ENCODE measurements around the gene EWSR1.

EWSR1 gene

GRCh38 chr22:29311464-29312217 is 43.6 kb downstream of the EWSR1 start:
- peaks cover 38% of the 10 kb centered on the region for H3K27me3 Mint-ChIP-seq
- ATAC-seq: no peak

GRCh38 chr22:29312218-29313125 is 44.4 kb downstream of the EWSR1 start:
- Mint-ChIP-seq H3K27ac (no peak overlapping the region), H3K27me3 (peaks cover 41% of the 10 kb centered on the region), H3K4me3 (no peak overlapping the region), H3K4me1 (peaks cover 36% of the 10 kb centered on the region), H3K9me3 (no peaks in the 10 kb centered on the region), H3K36me3 (ENCODE audit: low read depth) (no peaks in the 10 kb centered on the region)
- ATAC-seq: no peak
- no peak for DNase-seq

More at GRCh38 chr22:29311464-29312217, 43.6 kb downstream of the EWSR1 start:
- Mint-ChIP-seq H3K4me1 (peaks cover 36% of the 10 kb centered on the region), H3K36me3 (ENCODE audit: low read depth) (no peaks in the 10 kb centered on the region), H3K9me3 (no peaks in the 10 kb centered on the region), H3K27ac (no peak overlapping the region), H3K4me3 (no peak overlapping the region)
- no peak for DNase-seq

GRCh38 chr22:29313126-29313575 is 45.1 kb downstream of the EWSR1 start:
- Mint-ChIP-seq H3K4me1 (peaks cover 35% of the 10 kb centered on the region), H3K4me3 (no peak overlapping the region), H3K36me3 (ENCODE audit: low read depth) (no peaks in the 10 kb centered on the region), H3K27me3 (peaks cover 39% of the 10 kb centered on the region), H3K27ac (no peak overlapping the region), H3K9me3 (no peaks in the 10 kb centered on the region)
- ATAC-seq (peak; percentile 8), DNase-seq (peak; percentile 40)

- Mint-ChIP-seq H3K9me3 (no peaks in the 10 kb centered on the region), H3K27me3 (peaks cover 39% of the 10 kb centered on the region), H3K4me3 (peak overlapping the region; percentile 46), H3K4me1 (peaks cover 31% of the 10 kb centered on the region), H3K27ac (no peak overlapping the region), H3K36me3 (ENCODE audit: low read depth) (no peaks in the 10 kb centered on the region)
- ATAC-seq (no peak), DNase-seq (no peak)
These were observed 45.8 kb downstream of the EWSR1 start for GRCh38 chr22:29313576-29314466.

- DNase-seq (no peak), ATAC-seq (no peak)
- Mint-ChIP-seq H3K4me1 (peaks cover 28% of the 10 kb centered on the region), H3K4me3 (peak overlapping the region; percentile 46), H3K27me3 (peaks cover 39% of the 10 kb centered on the region), H3K27ac (no peak overlapping the region), H3K9me3 (no peaks in the 10 kb centered on the region), H3K36me3 (ENCODE audit: low read depth) (no peaks in the 10 kb centered on the region)
These were observed 46.6 kb downstream of the EWSR1 start for GRCh38 chr22:29314537-29315285.

- Mint-ChIP-seq H3K9me3 (no peaks in the 10 kb centered on the region), H3K36me3 (ENCODE audit: low read depth) (no peaks in the 10 kb centered on the region), H3K27ac (no peak within 1 kb of the TSS), H3K27me3 (peaks cover 39% of the 10 kb centered on the region), H3K4me1 (peaks cover 26% of the 10 kb centered on the region), H3K4me3 (peak within 1 kb of the TSS; percentile 46)
- DNase-seq (no peak), ATAC-seq (no peak)
These were observed 47.4 kb downstream of the EWSR1 start, which contains the start of gene RASL10A for GRCh38 chr22:29315286-29316140. RASL10A (minus strand) TSS chr22:29315697; CDS start chr22:29315246, 451 bp downstream.

GRCh38 chr22:29316141-29316828 is 48.2 kb downstream of the EWSR1 start:
- Mint-ChIP-seq H3K9me3 (no peaks in the 10 kb centered on the region), H3K4me3 (no peak overlapping the region), H3K36me3 (ENCODE audit: low read depth) (no peaks in the 10 kb centered on the region), H3K27ac (no peak overlapping the region), H3K4me1 (peaks cover 19% of the 10 kb centered on the region), H3K27me3 (peaks cover 39% of the 10 kb centered on the region)
- DNase-seq (no peak), ATAC-seq (no peak)

GRCh38 chr22:29317827-29318454 is 49.9 kb downstream of the EWSR1 start:
- Mint-ChIP-seq H3K27me3 (peaks cover 30% of the 10 kb centered on the region), H3K4me1 (peaks cover 16% of the 10 kb centered on the region), H3K9me3 (no peaks in the 10 kb centered on the region), H3K4me3 (no peak overlapping the region), H3K27ac (no peak overlapping the region), H3K36me3 (ENCODE audit: low read depth) (no peaks in the 10 kb centered on the region)
- ATAC-seq (no peak), DNase-seq (no peak)

GRCh38 chr22:29319072-29319471 is 51.0 kb downstream of the EWSR1 start:
- no peaks in the 10 kb centered on the region for H3K36me3 Mint-ChIP-seq (ENCODE audit: low read depth)
- H3K27me3 Mint-ChIP-seq: peaks cover 19% of the 10 kb centered on the region
- H3K4me1 Mint-ChIP-seq: peaks cover 7% of the 10 kb centered on the region
- DNase-seq (no peak), ATAC-seq (no peak)
- no peak overlapping the region for H3K4me3 Mint-ChIP-seq
- no peak overlapping the region for H3K27ac Mint-ChIP-seq
- H3K9me3 Mint-ChIP-seq: no peaks in the 10 kb centered on the region

- ATAC-seq (no peak), DNase-seq (no peak)
- Mint-ChIP-seq H3K4me1 (no peaks in the 10 kb centered on the region), H3K27ac (no peak overlapping the region), H3K36me3 (ENCODE audit: low read depth) (no peaks in the 10 kb centered on the region), H3K27me3 (peaks cover 12% of the 10 kb centered on the region), H3K4me3 (no peak overlapping the region), H3K9me3 (no peaks in the 10 kb centered on the region)
These were observed 52.5 kb downstream of the EWSR1 start for GRCh38 chr22:29320546-29320945.

- no peaks in the 10 kb centered on the region for H3K9me3 Mint-ChIP-seq
- H3K27me3 Mint-ChIP-seq: no peaks in the 10 kb centered on the region
- H3K4me3 Mint-ChIP-seq: no peak overlapping the region
- peaks cover 4% of the 10 kb centered on the region for H3K36me3 Mint-ChIP-seq (ENCODE audit: low read depth)
- H3K27ac Mint-ChIP-seq: no peak overlapping the region
- DNase-seq (no peak), ATAC-seq (no peak)
- H3K4me1 Mint-ChIP-seq: no peaks in the 10 kb centered on the region
These were observed 55.6 kb downstream of the EWSR1 start for GRCh38 chr22:29323641-29324040.

GRCh38 chr22:29325356-29325755 is 57.3 kb downstream of the EWSR1 start:
- Mint-ChIP-seq H3K27me3 (no peaks in the 10 kb centered on the region), H3K36me3 (ENCODE audit: low read depth) (peaks cover 7% of the 10 kb centered on the region), H3K9me3 (no peaks in the 10 kb centered on the region), H3K4me3 (no peak overlapping the region), H3K27ac (no peak overlapping the region), H3K4me1 (no peaks in the 10 kb centered on the region)
- ATAC-seq (no peak), DNase-seq (no peak)

All from activated naive CD8-positive, alpha-beta T cell treated with anti-CD3 and anti-CD28 coated beads, Interleukin-2, amount 50 U/mL, for 24 hours (primary cell).